ENCODE results near the gene LAIR2. TPM values are rescaled to one million over a fixed set of nuclear protein-coding genes. Genes with fewer than 3 reads are reported as not detected.

The LAIR2 gene, protein sequence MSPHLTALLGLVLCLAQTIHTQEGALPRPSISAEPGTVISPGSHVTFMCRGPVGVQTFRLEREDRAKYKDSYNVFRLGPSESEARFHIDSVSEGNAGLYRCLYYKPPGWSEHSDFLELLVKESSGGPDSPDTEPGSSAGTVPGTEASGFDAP
- not detected for total RNA-seq

DNA sequence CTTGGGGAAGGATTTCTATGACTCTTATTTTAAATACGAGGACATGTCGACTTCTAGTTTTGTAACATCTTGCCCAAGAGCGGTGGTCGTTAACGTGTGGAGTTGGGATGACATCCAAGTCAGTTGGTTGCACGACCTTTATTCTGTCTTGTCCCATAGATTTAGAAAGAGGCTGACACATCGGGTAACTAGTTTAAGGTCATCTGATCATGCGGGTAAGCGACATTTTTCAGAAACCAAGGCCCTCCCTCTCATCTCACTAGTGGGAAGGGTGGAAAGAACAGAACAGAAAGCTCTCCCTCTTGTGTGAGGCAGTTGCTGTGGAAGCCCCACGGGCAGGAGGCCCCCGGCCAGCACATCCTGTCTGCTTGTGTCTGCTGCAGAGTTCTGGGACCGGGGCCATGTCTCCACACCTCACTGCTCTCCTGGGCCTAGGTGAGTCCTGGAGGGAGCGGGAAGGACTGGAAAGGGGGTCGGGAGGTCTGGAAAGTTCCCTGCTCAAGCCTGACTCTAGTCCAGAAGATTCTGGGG lies at the start of gene LAIR2:
Gene LAIR2, plus strand, starts transcription at position 314 of the 531 bp plus-strand sequence. Its CDS starts 88 bp downstream, at position 402.
- DNase-seq, result no peak

DNA sequence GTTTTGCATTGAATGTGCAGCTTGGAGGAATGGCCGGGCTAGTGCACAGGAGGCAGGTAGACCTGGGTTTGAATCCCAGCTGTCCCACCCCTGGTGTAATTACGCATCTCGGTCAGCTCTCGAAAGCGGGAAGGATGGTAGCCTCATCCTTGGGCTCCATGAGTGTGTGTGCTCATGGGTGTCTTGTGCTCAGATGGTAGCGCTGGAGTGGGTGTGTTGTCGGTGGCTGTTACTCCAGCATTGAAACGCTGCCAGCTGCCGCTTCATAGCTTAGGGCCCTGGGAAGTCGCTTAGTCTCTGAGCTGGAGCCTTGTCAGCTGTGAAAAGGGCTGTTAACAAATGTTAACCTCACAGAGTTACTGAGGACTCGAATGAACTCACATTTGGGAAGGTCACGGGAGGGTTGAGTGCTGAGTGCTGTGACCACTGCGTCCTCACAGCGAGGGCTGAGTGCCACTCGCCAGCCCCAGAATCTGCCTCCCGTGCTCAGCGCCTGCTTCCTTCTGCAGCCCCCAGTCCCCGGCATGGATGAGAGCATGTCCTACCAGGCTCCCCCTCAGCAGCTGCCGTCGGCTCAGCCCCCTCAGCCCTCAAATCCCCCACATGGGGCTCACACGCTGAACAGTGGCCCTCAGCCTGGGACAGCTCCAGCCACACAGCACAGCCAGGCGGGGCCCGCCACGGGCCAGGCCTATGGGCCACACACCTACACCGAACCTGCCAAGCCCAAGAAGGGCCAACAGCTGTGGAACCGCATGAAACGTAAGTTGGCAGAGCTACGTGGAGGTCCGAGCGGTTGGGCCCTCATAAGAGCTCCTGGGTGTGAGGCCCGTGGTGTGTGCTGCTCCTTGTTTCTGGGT lies 48.5 kb upstream of the LAIR2 start:
- DNase-seq, result no peak

DNA sequence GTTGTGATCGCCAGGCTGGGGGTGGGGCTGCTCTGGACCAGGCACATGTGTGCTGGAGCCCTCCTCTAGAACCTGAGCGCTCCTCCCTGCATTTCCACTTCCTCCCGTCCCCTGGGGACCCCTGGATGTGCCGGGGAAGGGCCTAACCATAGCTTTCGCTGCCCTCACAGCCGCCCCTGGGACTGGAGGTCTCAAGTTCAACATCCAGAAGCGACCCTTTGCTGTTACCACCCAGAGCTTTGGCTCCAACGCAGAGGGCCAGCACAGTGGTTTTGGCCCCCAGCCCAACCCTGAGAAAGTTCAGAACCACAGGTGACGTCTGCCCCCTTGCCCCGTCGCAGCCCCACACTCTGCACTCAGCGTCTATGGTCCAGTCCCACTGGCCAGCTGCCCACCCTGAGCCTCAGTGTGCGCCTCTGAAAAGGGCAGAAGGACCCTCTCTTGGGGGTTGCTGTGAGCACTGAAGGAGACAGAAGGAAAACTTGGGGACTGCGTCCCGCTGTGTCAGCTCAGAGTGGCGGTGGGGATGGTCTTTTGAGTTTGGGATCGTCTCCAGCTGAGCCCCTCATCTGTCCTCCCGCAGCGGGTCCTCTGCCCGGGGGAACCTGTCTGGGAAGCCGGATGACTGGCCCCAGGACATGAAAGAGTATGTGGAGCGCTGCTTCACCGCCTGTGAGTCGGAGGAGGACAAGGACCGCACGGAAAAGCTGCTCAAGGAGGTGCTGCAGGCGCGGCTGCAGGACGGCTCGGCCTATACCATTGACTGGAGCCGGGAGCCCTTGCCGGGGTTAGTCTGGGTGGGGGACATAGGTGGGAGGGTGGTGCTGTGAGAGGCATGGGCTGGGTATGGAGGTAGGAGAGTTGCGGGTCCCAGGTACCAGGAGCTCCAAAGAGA lies 47.6 kb upstream of the LAIR2 start:
- DNase-seq, result no peak

DNA sequence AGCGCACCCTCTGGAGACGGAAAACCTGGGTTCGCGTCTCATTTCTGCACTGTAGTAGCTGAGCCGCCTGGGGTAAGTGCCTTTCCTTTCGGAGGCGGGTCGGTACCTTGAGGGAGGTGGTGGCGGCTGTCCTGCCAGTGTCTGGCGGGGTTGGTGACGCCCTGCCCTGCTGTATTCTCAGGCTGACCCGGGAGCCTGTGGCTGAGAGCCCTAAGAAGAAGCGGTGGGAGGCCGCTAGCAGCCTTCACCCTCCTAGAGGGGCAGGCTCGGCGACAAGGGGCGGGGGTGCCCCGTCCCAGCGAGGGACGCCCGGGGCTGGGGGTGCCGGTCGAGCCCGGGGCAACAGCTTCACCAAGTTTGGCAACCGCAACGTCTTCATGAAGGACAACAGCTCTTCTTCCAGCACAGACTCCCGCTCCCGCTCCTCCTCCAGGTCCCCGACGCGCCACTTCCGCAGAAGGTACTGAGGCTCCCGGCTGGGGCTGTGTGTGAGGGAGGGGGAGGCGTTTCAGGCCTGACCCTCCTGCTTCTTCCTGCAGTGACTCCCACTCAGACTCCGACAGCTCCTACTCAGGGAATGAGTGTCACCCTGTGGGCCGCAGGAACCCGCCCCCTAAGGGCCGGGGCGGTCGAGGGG lies 46.7 kb upstream of the LAIR2 start:
- no peak for DNase-seq

DNA sequence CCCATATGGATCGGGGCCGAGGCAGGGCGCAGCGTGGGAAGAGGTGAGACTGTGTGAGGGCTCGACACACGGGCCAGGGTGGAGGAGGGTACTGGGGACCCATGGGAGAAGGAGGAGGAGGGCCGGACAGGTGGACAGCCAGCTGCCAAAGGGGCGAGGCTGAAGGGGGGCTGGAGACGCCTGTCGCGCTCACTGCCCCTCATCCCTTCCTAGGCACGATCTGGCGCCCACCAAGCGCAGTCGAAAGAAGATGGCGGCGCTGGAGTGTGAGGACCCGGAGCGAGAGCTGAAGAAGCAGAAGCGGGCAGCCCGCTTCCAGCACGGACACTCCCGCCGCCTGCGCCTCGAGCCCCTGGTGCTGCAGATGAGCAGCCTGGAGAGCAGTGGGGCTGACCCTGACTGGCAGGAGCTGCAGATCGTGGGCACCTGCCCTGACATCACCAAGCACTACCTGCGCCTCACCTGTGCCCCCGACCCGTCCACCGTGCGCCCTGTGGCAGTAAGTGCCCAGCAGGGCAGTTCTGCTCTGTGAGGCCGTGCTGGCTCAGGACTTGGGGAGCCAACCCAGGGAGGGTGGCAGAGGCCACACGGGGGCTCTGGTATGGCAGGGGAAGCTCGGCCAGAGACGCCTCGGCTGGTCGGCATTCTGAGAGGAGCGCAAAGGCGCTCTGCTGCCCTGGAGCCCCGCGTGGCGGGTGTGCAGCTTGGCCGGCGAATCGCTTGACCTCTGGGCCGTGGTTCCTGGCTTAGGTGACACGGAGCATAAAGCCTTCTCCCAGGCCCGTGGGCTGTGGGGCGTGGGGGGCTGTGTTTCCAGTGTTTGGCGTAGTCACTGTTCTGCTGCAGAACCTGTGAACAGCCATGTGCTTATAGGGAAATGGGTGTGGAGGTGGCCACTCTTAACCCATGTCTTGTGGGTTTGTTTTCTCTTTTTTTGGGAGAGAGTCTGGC lies 45.9 kb upstream of the LAIR2 start:
- no peak for DNase-seq

DNA sequence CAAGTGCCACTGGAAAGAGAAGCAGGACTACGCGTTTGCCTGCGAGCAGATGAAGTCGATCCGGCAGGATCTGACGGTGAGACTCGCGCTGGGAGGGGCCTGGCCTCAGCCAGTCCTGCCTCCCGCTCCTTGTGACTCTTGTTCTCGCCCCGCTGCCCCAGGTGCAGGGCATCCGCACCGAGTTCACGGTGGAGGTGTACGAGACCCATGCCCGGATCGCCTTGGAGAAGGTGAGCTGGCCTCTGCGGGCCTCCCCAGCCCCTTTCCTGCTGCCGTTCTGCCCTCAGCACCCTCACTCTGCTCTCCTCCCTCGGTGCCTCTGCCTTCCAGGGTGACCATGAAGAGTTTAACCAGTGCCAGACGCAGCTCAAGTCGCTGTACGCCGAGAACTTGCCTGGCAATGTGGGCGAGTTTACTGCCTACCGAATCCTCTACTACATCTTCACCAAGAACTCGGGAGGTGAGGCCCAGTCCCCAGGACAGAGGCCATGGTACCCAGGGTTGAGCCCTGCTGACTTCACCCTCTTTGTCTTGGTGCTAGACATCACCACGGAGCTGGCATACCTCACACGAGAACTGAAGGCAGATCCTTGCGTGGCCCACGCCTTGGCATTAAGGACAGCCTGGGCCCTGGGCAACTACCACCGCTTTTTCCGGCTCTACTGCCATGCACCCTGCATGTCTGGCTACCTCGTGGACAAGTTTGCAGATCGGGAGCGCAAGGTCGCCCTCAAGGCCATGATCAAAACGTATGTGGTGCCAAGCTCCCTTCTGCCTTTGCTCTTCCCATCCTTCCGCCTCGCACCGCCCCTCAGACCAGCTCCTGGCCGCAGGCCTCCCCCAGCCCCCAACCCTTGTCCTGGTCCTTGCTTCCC lies 44.6 kb upstream of the LAIR2 start:
- no peak for DNase-seq

DNA sequence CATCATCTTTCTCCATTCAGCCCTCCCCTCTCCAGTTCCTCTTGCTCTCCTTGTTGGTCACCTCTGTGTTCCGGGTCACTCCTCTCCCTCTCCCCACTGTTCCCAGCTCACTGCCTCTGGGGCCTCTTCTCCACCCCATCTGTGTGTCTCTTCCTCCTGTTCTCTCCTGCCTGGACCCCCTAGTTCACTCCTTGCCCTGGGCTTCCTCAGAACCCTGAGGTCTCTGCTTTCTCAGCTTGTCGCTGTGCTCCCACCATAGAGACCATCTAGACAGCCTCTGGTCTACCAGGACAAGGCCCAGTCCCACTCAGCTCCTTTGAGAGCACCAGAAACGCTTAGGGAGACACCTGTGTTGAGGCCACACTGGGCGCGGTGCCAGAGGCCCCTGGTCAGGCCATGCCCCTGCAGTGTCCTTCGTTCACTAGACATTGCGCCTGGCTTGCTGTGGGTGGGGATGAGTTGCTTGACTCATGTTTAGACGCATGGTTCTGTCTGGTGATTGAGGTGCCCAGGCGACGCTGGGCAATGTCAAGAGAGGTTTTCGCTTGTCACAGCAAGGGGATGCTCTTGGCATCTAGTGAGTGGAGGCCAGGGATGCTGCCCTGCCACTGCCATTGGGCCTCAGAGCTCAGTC lies 43.9 kb upstream of the LAIR2 start:
- DNase-seq, result no peak

DNA sequence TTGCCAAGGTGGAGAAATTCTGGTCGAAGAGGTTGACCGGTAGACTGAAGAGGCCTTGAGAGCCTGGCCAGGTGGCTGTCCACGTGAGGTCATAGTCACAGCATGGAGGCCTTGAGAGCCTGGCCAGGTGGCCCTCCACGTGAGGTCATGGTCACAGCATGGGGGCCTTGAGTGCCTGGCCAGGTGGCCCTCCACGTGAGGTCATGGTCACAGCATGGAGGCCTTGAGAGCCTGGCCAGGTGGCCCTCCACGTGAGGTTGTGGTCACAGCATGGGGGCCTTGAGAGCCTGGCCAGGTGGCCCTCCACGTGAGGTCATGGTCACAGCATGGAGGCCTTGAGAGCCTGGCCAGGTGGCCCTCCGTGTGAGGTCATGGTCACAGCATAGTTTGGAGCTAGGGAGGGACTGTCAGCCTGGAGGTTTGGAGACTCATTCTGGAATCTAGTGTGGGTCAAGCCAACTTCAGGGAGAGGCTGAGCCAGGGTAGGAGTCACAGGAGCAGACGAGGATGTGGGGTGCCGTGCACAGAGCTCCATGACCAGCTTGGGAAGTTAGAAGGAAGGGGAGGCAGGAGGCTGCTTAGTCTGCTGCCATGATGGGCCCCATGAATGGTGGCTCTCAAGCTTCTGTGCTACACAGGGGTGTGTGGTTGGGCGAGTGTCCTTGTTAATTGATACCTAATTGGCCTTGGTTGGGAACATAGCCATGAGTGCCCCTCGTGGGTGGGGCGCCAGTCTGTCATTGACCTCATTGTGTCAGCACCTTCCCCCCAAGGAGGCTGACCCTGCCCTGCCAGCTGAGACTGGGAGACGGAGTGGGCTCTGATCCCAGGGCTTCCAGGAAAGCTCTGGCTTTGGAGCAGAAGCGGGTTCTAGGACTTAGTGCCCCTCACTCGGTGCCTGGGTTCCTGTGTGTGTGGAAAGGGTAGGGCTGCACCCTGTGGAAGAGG lies 43.1 kb upstream of the LAIR2 start:
- no peak for DNase-seq

DNA sequence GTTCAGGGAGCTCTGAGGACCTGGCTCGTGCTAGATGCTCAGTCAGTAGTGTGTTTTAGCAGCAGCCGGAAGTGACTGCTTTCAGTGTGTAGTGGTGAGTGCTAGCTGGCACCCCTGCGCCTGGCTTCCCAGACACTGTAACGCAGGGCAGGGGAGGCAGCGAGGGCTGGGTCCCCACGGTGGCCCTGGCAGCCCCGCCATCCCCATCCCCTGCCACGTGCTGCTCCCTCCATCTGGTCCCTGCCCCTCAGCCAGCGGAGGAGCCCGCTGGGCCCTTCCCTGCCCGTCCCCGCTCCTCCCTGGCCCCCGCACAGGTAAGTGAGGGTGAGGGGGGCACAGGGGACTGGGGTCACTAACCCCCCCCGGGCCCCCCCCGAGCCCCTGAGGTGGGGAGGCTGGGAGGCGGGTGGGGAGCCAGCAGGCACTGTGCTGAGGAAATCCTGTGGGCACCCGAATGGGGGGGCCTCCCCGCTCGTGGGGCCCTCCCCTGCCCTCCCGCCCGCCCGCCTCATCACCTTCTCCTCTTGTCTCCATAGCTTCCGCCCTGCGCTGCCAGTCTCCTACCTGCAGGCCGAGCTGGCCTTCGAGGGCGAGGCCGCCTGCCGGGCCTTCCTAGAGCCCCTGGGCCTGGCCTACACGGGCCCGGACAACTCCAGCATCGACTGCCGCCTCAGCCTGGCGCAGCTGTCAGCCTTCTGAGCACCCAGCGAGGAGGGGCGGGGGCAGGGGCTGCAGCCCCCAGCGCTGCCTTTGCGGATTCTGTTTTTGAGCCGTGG lies 42.2 kb upstream of the LAIR2 start:
- DNase-seq, result no peak

DNA sequence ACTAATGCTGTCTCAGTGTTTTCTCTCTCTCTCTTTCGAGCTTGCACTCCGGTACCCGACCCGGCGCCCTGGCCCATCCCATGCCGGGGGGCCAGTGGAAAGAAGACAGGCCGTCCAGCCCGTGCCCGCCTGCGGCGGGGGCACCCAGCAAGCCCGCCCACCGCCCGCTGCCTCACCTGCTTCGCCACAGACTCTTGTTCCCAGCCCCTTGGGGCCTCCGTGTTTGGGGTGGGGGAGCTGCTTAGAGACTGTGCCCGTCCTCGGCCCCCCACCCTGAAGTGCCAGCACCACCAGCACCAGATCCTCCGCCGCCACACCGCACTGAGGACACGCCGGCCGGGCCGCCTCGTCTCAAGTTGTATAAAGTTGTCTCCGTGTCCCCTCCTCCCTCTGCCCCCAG lies 41.4 kb upstream of the LAIR2 start:
- DNase-seq, result no peak

DNA sequence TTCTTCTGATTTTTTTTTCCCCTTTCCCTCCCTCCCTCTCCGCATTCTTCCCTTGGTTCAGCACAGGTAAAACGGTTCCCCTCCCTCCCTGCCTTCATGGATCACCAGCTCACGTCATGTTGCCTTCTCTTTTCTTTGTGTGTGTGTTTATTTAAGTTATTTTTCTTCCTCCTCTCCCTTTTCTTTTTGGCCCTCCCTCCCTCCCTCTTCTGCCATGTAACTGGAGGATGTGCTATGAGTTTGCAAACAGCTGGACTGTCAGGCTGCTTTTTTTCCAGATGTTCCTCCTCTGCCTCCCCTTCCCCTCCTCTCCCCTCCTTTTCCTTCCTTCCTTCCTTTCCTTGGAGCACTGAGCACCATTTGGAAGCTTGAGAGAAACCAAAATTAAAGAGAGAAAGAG lies 41.0 kb upstream of the LAIR2 start:
- DNase-seq, result no peak

DNA sequence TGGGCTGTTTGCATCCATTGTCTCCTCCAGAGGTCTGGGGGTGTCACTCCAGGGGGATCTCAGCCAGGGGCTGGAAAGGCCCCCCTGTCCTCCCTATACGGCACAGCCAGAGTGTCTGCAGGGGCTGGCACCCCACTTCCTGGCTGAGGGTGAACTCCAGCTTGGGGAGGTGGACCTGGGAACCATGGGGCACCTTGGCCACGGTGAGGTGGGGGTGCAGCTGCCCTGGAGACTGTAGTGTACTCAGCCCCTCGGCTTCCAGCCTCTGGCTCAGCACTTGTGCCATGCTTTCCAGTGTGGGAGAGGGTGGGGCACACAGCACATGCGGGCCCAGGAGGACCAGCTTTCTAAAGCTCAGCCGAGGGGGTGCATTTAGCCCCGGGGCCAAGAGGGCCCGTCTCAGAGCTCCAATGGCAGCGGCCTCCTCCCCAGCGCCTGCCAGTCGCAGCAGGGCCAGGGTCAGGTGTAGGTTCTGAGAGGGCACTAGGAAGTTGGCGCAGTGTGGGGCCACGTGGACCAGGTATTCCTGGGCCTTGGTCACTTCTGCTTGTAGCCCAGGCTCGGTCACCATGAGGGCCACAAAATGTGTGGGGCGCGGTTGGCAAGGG lies 40.5 kb upstream of the LAIR2 start:
- DNase-seq, result no peak

DNA sequence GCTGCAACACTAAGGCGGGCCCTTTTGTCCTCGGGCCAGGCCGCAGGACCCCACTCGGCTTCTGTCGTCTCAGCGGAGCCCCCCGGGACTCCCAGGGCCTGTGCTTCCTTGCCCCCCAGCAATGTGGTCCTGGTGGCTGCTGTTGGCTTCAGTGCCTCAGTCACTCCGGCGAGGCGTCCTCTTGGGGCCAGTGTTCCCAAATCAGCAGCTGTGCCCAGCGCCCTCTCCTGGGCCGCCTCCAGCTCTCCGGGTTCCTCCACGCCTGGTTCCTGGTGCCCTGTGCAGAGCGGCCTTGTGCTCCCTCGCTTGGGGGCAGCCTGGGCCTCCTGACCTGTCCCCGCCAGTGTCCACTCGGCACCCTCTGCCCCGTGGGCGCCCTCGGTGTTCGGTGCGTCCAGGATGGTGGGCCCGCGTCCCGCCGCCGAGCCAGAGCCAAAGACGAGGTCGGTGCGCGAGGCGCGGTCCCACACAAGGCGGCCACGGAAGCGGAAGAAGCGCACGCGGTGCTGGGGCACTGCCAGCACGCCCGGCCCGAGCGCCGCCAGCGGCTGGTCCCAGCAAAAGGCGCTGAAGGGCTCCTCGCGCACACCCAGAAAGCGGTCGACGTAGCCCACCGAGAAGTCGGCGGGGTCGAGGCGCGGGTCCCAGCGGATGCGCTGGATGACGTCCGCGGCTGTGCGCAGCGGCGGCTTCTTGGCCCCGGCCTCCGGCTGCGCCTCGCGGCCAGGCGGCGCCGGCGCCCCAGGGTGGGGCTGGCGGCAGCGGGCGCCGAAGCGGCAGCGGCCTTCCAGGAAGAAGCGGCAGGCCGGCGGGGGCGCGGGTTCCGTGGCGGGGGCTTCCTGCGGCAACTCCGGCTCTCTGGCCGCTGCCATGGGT lies 39.7 kb upstream of the LAIR2 start:
- no peak for DNase-seq

DNA sequence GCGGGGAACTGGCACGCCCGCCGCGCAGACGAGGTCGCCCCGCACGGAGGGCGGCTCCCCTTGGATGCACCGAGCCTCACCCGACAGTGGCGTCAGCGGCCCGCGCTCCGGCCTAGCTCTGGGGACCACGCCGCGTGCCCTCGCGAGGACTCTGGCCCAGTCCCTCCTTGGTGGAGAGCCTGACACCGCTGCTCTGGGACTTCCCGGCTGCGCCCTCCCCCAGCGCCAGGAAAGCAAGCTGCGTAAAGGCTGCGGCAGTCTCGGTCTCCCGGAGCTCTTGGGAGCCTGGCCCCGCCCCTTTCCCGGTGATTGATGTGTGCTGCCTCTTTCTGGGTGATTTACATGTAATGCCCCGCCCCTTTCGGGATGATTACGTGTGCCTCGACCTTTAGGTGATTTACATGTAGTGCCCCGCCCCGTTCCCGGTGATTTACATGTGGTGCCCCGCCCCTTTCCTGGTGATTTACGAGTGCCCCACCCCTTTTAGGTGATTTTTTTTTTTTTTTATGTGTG lies 39.0 kb upstream of the LAIR2 start, which contains the start of gene LENG9:
Gene LENG9, minus strand, starts transcription at position 248 of the 513 bp plus-strand sequence. CDS start 252 bp downstream, outside the sequence.
- DNase-seq, result peak; percentile 91

DNA sequence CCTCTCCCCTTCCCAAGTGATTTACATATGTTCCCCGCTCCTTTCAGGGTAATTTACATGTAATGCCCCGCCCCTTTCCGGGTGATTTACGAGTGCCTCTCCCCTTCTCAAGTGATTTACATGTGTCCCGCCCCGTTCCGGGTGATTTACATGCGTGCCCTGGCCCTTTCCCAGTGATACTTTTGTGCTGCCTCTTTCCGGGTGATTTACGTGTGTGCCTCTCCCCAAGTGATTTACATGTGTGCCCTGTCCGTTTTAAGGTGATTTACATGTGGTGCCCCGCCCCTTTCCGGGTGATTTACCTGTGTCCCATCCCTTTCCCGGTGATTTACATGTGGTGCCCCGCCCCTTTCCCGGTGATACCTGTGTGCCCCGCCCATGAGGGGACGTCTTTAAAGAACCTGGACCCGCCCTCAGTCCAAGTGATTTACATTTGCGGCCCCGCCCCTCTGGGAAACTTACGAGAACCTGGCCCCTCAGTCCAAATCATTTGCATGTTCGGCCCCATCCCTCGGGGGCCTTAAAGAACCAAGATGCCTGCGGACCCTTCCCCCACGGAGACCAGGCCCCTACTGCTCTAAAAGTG lies 38.5 kb upstream of the LAIR2 start:
- peak; percentile 79 for DNase-seq
